Liver (tissue), 9 donors: ENCODE measurements around the gene MGA. TPM values are rescaled to one million over a fixed set of nuclear protein-coding genes. Genes with fewer than 3 reads are reported as not detected.

ENCODE experiments used
- DNase-seq: peaks from one replicate; pipeline ENCODE4 v3.0.0-alpha.2; 2017; ENCODE audit warnings: low spot score
- H3K27ac ChIP-seq, 2 donors: one replicate each; pipeline ENCODE4 v1.7.0; 2013; ENCODE audit warnings: inconsistent platforms in 2 of 2, low read length in 2 of 2, control low read depth in 1 of 2, low read depth in 1 of 2, mild to moderate bottlenecking in 1 of 2
- H3K27me3 ChIP-seq, 4 donors: one replicate each; pipeline versions ENCODE4 v1.6.1 to v1.7.0; 2013; ENCODE audit warnings: low read length in 3 of 4, inconsistent platforms in 1 of 4, mild to moderate bottlenecking in 1 of 4, moderate library complexity in 1 of 4; ENCODE audit not compliant: control insufficient read depth in 4 of 4, insufficient read depth in 4 of 4
- H3K36me3 ChIP-seq, 4 donors: one replicate each; pipeline versions ENCODE4 v1.6.1 to v1.7.0; 2013; ENCODE audit warnings: low read length in 3 of 4, mild to moderate bottlenecking in 3 of 4, low read depth in 1 of 4, moderate library complexity in 1 of 4; ENCODE audit not compliant: control insufficient read depth in 4 of 4, insufficient read depth in 3 of 4
- H3K4me1 ChIP-seq, 4 donors: one replicate each; pipeline versions ENCODE4 v1.6.1 to v1.7.0; 2013; ENCODE audit warnings: low read length in 3 of 4, mild to moderate bottlenecking in 3 of 4, moderate library complexity in 1 of 4; ENCODE audit not compliant: control insufficient read depth in 4 of 4, insufficient read depth in 4 of 4
- H3K4me3 ChIP-seq, 3 donors: one replicate each; pipeline versions ENCODE4 v1.6.1 to v1.7.0; 2013; ENCODE audit warnings: low read length in 3 of 3, control low read depth in 1 of 3, low read depth in 1 of 3, mild to moderate bottlenecking in 1 of 3
- H3K9ac ChIP-seq, 2 donors: one replicate each; pipeline ENCODE4 v1.7.0; 2013; ENCODE audit warnings: low read length in 2 of 2, mild to moderate bottlenecking in 2 of 2, moderate library complexity in 2 of 2, control low read depth in 1 of 2, low read depth in 1 of 2
- H3K9me3 ChIP-seq, 4 donors: one replicate each; pipeline versions ENCODE4 v1.6.1 to v1.7.0; 2013; ENCODE audit warnings: low read length in 3 of 4; ENCODE audit not compliant: control insufficient read depth in 4 of 4
- EGR1 ChIP-seq, 2 donors: IDR thresholded peaks; 2 replicates each; pipeline ENCODE4 v1.6.1; 2016 to 2018; ENCODE audit warnings: antibody characterized with exemption in 2 of 2, low read depth in 2 of 2
- FOXA1 ChIP-seq: IDR thresholded peaks from 2 replicates; pipeline ENCODE4 v1.6.1; 2016; ENCODE audit warnings: antibody characterized with exemption
- FOXA2 ChIP-seq: IDR thresholded peaks from 2 replicates; pipeline ENCODE4 v1.6.1; 2016; ENCODE audit warnings: antibody characterized with exemption
- GABPA ChIP-seq, 2 donors: IDR thresholded peaks in 1 of 2; conservative IDR thresholded peaks in 1 of 2; 2 replicates each; pipeline ENCODE4 v1.6.1; 2016; ENCODE audit warnings: antibody characterized with exemption in 2 of 2, mild to moderate bottlenecking in 1 of 2, moderate library complexity in 1 of 2
- HNF4A ChIP-seq, 2 donors: conservative IDR thresholded peaks; 2 replicates each; pipeline ENCODE4 v1.6.1; 2016; ENCODE audit warnings: antibody characterized with exemption in 2 of 2, mild to moderate bottlenecking in 2 of 2
- HNF4G ChIP-seq: IDR thresholded peaks from 2 replicates; pipeline ENCODE4 v1.6.1; 2016; ENCODE audit warnings: antibody characterized with exemption
- NR2F2 ChIP-seq: IDR thresholded peaks from 2 replicates; pipeline ENCODE4 v1.6.1; 2016; ENCODE audit warnings: antibody characterized with exemption
- RAD21 ChIP-seq, 2 donors: IDR thresholded peaks; 2 replicates each; pipeline ENCODE4 v1.6.1; 2016; ENCODE audit warnings: antibody characterized with exemption in 2 of 2, mild to moderate bottlenecking in 2 of 2
- RXRA ChIP-seq, 2 donors: IDR thresholded peaks; 2 replicates each; pipeline ENCODE4 v1.6.1; 2017 to 2018; ENCODE audit warnings: antibody characterized with exemption in 2 of 2, mild to moderate bottlenecking in 1 of 2
- SP1 ChIP-seq: IDR thresholded peaks from 2 replicates; pipeline ENCODE4 v1.6.1; 2018; ENCODE audit warnings: antibody characterized with exemption, mild to moderate bottlenecking
- TAF1 ChIP-seq: conservative IDR thresholded peaks from 2 replicates; pipeline ENCODE4 v1.6.1; 2016; ENCODE audit warnings: antibody characterized with exemption, mild to moderate bottlenecking
- YY1 ChIP-seq: IDR thresholded peaks from 2 replicates; pipeline ENCODE4 v1.6.1; 2016; ENCODE audit warnings: antibody characterized with exemption, mild to moderate bottlenecking
- WGBS: extraction: QIAGEN DNeasy Blood & Tissue Kit; methylation state at CpG from one replicate; pipeline ENCODE4 v1.1.7; 2013; 5-methylcytosine and 5-hydroxymethylcytosine counted together
- polyA plus RNA-seq, 2 donors: library from polyadenylated mRNA; stranded (reverse) in 1 of 2; unstranded in 1 of 2; fragments of 200-250 nt in 1 of 2; fragments of >200 nt in 1 of 2; fragmentation: Nextera tagmentation in 1 of 2; extraction: Ambion mirVana in 1 of 2; gene quantifications; one replicate each; pipeline versions ENCODE4 v1.2.1 to v1.2.3, GENCODE V29; 2013 to 2015
- total RNA-seq, 2 donors: library from RNA; depleted of rRNA; stranded (reverse); fragments of >200 nt; gene quantifications; one replicate each; pipeline ENCODE4 v1.2.3, GENCODE V29; 2014
- TF ChIP-seq, protein P1 (sequence below): IDR thresholded peaks from 2 replicates; pipeline ENCODE4 v1.6.1; 2016; ENCODE audit warnings: antibody characterized with exemption
- TF ChIP-seq, protein P2 (sequence below): IDR thresholded peaks from 2 replicates; pipeline ENCODE4 v1.6.1; 2016; ENCODE audit warnings: antibody characterized with exemption
- TF ChIP-seq, protein P3 (sequence below): fragments of 150-350 bp; IDR thresholded peaks from 2 replicates; pipeline ENCODE4 v1.5.1; 2017; ENCODE audit warnings: improper control_type of control experiment, low read depth, low read length; ENCODE audit not compliant: missing input control
- TF ChIP-seq, protein P4 (sequence below): IDR thresholded peaks from 2 replicates; pipeline ENCODE4 v1.6.1; 2016; ENCODE audit warnings: antibody characterized with exemption, mild to moderate bottlenecking
- TF ChIP-seq, protein P5 (sequence below): IDR thresholded peaks from 2 replicates; pipeline ENCODE4 v1.6.1; 2016; ENCODE audit warnings: antibody characterized with exemption
- donor health status: healthy.
- donor health status: healthy.
- donor health status: healthy.
- donor health status: healthy.
- donor health status: healthy.

Gene MGA
- total and polyA plus RNA-seq, 4 donors, result 2.1 to 33.5 (median 13.2) TPM

DNA sequence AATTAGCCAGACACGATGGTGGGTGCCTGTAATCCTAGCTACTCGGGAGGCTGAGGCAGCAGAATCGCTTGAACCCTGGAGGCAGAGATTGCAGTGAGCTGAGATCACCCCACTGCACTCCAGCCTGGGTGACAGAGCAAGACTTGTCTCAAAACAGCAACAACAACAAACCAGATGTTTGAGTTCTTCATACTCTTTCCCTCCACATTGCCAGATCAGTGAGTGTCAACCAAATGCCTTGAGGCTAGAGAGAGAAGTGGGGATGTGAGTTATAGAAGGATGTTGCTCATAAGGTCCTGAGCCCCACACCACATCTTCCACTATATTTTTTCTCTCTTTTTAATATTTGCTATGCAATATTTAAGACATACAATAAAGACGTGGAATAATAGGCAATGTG lies 133.9 kb downstream of the MGA start:
- H3K4me3 ChIP-seq, result no peak overlapping the region
- H3K27me3 ChIP-seq, result no peaks in the 10 kb centered on the region
- peaks cover 3 to 11% (median 6%) of the 10 kb centered on the region in 4 donors for H3K4me1 ChIP-seq
- no peak overlapping the region for H3K27ac ChIP-seq
- no peaks in the 10 kb centered on the region for H3K9me3 ChIP-seq
- TF ChIP-seq FOXA2 (no peak), RXRA (IDR thresholded peaks at IDR 0.05) (no peak), NR2F2 (no peak), HNF4A (conservative IDR thresholded peaks at IDR 0.05) (no peak), TAF1 (no peak)
- TF ChIP-seq, protein P1, sequence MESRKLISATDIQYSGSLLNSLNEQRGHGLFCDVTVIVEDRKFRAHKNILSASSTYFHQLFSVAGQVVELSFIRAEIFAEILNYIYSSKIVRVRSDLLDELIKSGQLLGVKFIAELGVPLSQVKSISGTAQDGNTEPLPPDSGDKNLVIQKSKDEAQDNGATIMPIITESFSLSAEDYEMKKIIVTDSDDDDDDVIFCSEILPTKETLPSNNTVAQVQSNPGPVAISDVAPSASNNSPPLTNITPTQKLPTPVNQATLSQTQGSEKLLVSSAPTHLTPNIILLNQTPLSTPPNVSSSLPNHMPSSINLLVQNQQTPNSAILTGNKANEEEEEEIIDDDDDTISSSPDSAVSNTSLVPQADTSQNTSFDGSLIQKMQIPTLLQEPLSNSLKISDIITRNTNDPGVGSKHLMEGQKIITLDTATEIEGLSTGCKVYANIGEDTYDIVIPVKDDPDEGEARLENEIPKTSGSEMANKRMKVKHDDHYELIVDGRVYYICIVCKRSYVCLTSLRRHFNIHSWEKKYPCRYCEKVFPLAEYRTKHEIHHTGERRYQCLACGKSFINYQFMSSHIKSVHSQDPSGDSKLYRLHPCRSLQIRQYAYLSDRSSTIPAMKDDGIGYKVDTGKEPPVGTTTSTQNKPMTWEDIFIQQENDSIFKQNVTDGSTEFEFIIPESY, result no peak
- TF ChIP-seq, protein P2, sequence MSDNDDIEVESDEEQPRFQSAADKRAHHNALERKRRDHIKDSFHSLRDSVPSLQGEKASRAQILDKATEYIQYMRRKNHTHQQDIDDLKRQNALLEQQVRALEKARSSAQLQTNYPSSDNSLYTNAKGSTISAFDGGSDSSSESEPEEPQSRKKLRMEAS, result no peak
- TF ChIP-seq, protein P3, sequence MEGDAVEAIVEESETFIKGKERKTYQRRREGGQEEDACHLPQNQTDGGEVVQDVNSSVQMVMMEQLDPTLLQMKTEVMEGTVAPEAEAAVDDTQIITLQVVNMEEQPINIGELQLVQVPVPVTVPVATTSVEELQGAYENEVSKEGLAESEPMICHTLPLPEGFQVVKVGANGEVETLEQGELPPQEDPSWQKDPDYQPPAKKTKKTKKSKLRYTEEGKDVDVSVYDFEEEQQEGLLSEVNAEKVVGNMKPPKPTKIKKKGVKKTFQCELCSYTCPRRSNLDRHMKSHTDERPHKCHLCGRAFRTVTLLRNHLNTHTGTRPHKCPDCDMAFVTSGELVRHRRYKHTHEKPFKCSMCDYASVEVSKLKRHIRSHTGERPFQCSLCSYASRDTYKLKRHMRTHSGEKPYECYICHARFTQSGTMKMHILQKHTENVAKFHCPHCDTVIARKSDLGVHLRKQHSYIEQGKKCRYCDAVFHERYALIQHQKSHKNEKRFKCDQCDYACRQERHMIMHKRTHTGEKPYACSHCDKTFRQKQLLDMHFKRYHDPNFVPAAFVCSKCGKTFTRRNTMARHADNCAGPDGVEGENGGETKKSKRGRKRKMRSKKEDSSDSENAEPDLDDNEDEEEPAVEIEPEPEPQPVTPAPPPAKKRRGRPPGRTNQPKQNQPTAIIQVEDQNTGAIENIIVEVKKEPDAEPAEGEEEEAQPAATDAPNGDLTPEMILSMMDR, result no peak
- no peak overlapping the region for H3K9ac ChIP-seq
- H3K36me3 ChIP-seq, result no peaks in the 10 kb centered on the region
- 91% methylated on average over 4 of the region's 4 CpGs for WGBS
- DNase-seq, result no peak

DNA sequence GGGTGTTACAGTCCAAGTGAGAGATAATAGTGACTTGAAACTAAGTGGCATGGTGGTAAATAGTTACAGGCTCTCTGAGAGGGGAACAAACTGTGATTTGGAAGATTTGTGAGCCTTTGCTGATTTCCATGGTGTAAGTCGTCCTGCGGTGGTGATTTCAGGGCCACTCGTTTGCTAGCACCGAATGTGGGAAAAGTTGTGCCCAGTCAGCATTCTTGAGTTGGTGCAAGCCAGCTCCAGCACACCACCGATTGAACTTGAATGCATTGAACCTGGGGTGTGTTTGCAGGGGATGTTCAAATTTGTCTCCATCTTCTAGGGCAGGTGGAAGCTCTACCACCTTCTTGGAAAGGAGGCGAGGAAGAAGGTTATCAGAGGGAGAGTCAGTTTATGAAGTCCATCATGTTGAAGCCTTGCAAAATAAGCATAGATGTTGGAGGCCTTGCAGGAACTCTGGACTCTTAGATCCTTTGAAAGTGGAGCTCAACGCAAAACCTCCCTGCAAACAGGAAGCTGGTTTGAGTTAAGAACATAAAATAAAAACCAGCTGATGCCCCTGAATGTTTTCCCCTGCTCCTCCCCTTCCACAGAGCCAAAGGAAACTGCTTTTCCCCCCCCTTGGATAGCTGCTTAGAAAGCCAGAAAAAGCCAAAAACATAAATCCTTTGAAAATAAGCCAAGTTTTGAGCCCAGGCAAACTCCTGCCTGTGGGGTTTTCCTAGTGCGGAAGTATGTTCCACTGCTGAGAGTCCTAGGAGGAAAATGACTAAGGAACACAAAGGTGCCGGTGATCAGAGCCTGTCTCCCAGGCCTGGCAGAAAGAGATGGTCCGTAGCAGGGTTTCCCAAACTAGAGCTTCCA lies 136.0 kb downstream of the MGA start:
- H3K4me1 ChIP-seq, result no peaks in the 10 kb centered on the region
- no peaks in the 10 kb centered on the region for H3K27me3 ChIP-seq
- H3K27ac ChIP-seq, result no peak overlapping the region
- no peaks in the 10 kb centered on the region for H3K9me3 ChIP-seq
- 76% methylated on average over 10 of the region's 10 CpGs for WGBS
- H3K9ac ChIP-seq, result peak overlapping the region in 1 of 2 donors; percentile 33
- no peak for DNase-seq
- no peak overlapping the region for H3K4me3 ChIP-seq
- peaks cover 0 to 3% (median 0%) of the 10 kb centered on the region in 4 donors for H3K36me3 ChIP-seq
- TF ChIP-seq YY1 (no peak), FOXA1 (no peak), RXRA (IDR thresholded peaks at IDR 0.05) (no peak), RAD21 (IDR thresholded peaks at IDR 0.05) (no peak), TAF1 (no peak), HNF4G (no peak), NR2F2 (no peak), EGR1 (IDR thresholded peaks at IDR 0.05; ENCODE audit: low read depth in 2 of 2) (no peak), GABPA (IDR thresholded peaks at IDR 0.05 in 1 of 2, conservative IDR thresholded peaks at IDR 0.05 in 1 of 2) (no peak), FOXA2 (no peak), SP1 (no peak), HNF4A (conservative IDR thresholded peaks at IDR 0.05) (no peak)
- TF ChIP-seq, protein P4, sequence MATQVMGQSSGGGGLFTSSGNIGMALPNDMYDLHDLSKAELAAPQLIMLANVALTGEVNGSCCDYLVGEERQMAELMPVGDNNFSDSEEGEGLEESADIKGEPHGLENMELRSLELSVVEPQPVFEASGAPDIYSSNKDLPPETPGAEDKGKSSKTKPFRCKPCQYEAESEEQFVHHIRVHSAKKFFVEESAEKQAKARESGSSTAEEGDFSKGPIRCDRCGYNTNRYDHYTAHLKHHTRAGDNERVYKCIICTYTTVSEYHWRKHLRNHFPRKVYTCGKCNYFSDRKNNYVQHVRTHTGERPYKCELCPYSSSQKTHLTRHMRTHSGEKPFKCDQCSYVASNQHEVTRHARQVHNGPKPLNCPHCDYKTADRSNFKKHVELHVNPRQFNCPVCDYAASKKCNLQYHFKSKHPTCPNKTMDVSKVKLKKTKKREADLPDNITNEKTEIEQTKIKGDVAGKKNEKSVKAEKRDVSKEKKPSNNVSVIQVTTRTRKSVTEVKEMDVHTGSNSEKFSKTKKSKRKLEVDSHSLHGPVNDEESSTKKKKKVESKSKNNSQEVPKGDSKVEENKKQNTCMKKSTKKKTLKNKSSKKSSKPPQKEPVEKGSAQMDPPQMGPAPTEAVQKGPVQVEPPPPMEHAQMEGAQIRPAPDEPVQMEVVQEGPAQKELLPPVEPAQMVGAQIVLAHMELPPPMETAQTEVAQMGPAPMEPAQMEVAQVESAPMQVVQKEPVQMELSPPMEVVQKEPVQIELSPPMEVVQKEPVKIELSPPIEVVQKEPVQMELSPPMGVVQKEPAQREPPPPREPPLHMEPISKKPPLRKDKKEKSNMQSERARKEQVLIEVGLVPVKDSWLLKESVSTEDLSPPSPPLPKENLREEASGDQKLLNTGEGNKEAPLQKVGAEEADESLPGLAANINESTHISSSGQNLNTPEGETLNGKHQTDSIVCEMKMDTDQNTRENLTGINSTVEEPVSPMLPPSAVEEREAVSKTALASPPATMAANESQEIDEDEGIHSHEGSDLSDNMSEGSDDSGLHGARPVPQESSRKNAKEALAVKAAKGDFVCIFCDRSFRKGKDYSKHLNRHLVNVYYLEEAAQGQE, result no peak
- TF ChIP-seq, protein P5, sequence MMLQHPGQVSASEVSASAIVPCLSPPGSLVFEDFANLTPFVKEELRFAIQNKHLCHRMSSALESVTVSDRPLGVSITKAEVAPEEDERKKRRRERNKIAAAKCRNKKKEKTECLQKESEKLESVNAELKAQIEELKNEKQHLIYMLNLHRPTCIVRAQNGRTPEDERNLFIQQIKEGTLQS, result no peak
- TF ChIP-seq, protein P3, result no peak
- TF ChIP-seq, protein P2, result no peak
- TF ChIP-seq, protein P1, result no peak
